PFSK-1 (cell line): Measurements from ENCODE around the gene YAE1.

Experiments used
- TAF1 ChIP-seq: IDR thresholded peaks from 2 replicates; pipeline ENCODE4 v1.6.1; 2012; ENCODE audit warnings: low read length, control low read depth, borderline replicate concordance; ENCODE audit not compliant: insufficient read depth
- TF ChIP-seq, protein P1 (sequence below), 2 experiments: IDR thresholded peaks; 2 replicates each; pipeline versions ENCODE4 v1.6.1 to v1.8.0; 2011 to 2012; ENCODE audit warnings: low read depth in 2 of 2, low read length in 2 of 2, control low read depth in 1 of 2, inconsistent platforms in 1 of 2, mild to moderate bottlenecking in 1 of 2, moderate library complexity in 1 of 2; ENCODE audit not compliant: insufficient read depth in 1 of 2

DNA sequence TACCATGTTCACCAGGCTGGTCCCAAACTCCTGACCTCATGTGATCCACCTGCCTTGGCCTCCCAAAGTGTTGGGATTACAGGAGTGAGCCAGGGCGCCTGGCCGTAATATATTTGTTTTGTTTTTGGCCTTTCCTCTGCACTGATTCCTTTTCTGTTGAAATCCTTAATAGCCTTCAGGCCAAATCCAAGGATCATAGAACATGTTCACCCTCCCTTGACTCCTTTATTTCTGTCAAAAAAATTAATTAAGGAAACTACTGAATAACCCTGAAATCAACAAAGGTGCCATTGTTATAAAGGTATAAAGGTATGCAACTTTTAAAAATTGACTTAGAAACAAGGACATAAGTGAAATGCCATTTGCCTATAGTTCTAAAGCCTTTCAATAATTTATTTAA is 41.7 kb downstream of the YAE1 start:
- no peak for TF ChIP-seq TAF1
- TF ChIP-seq, protein P1, sequence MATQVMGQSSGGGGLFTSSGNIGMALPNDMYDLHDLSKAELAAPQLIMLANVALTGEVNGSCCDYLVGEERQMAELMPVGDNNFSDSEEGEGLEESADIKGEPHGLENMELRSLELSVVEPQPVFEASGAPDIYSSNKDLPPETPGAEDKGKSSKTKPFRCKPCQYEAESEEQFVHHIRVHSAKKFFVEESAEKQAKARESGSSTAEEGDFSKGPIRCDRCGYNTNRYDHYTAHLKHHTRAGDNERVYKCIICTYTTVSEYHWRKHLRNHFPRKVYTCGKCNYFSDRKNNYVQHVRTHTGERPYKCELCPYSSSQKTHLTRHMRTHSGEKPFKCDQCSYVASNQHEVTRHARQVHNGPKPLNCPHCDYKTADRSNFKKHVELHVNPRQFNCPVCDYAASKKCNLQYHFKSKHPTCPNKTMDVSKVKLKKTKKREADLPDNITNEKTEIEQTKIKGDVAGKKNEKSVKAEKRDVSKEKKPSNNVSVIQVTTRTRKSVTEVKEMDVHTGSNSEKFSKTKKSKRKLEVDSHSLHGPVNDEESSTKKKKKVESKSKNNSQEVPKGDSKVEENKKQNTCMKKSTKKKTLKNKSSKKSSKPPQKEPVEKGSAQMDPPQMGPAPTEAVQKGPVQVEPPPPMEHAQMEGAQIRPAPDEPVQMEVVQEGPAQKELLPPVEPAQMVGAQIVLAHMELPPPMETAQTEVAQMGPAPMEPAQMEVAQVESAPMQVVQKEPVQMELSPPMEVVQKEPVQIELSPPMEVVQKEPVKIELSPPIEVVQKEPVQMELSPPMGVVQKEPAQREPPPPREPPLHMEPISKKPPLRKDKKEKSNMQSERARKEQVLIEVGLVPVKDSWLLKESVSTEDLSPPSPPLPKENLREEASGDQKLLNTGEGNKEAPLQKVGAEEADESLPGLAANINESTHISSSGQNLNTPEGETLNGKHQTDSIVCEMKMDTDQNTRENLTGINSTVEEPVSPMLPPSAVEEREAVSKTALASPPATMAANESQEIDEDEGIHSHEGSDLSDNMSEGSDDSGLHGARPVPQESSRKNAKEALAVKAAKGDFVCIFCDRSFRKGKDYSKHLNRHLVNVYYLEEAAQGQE (IDR thresholded peaks at IDR 0.05; ENCODE audit: insufficient read depth in 1 of 2, low read depth in 2 of 2, low read length in 2 of 2) = no peak
